Astrocyte (in vitro differentiated cells and primary cell): ENCODE results near the gene NLGN2.

ENCODE experiments used
- EZH2 ChIP-seq: IDR thresholded peaks from 2 replicates; pipeline ENCODE4 v1.6.1; 2012; ENCODE audit warnings: mild to moderate bottlenecking, low read length, inconsistent platforms; ENCODE audit not compliant: insufficient read depth
- TF ChIP-seq, protein P1 (sequence below): IDR thresholded peaks from 2 replicates; pipeline ENCODE4 v1.5.1; 2011; ENCODE audit warnings: low read depth, mild to moderate bottlenecking, inconsistent platforms, low read length, moderate library complexity; ENCODE audit not compliant: insufficient read depth

GRCh38 chr17:7432296-7432695 lies 24.7 kb downstream of the NLGN2 start:
- TF ChIP-seq, protein P1, sequence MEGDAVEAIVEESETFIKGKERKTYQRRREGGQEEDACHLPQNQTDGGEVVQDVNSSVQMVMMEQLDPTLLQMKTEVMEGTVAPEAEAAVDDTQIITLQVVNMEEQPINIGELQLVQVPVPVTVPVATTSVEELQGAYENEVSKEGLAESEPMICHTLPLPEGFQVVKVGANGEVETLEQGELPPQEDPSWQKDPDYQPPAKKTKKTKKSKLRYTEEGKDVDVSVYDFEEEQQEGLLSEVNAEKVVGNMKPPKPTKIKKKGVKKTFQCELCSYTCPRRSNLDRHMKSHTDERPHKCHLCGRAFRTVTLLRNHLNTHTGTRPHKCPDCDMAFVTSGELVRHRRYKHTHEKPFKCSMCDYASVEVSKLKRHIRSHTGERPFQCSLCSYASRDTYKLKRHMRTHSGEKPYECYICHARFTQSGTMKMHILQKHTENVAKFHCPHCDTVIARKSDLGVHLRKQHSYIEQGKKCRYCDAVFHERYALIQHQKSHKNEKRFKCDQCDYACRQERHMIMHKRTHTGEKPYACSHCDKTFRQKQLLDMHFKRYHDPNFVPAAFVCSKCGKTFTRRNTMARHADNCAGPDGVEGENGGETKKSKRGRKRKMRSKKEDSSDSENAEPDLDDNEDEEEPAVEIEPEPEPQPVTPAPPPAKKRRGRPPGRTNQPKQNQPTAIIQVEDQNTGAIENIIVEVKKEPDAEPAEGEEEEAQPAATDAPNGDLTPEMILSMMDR: no peak
- no peak for TF ChIP-seq EZH2
